H1 (cell line): ENCODE results near the gene DNAJC5G. TPM values are rescaled to one million over a fixed set of nuclear protein-coding genes. Genes with fewer than 3 reads are reported as not detected.

Experiments
- CTCF ChIA-PET: fragments of 300-600 bp; sonication (Branson Sonifier 250); formaldehyde crosslinking; loops from one replicate; lab custom pipeline; 2021; ENCODE audit not compliant: partially characterized antibody; lab: Charles Lee
- POLR2A ChIA-PET: fragments of 300-600 bp; sonication (Branson Sonifier 250); formaldehyde crosslinking; loops from one replicate; lab custom pipeline; 2021; ENCODE audit warnings: inconsistent platforms; ENCODE audit not compliant: partially characterized antibody; lab: Charles Lee
- DNase-seq, 2 experiments: peaks; one replicate each; pipeline versions ENCODE4 v3.0.0 to v3.0.0-alpha.2; 2010 to 2022; ENCODE audit warnings: low spot score in 2 of 2, low read depth in 1 of 2, mixed read lengths in 1 of 2
- FAIRE-seq: peaks from 2 replicates; lab custom pipeline; 2011; peaks lifted over from hg19 to GRCh38; lab: Jason Lieb, UNC
- H2AFZ ChIP-seq: 2 replicates; pipeline ENCODE4 v1.8.1; 2012; ENCODE audit warnings: low read length, inconsistent platforms
- H2AK5ac ChIP-seq: 2 replicates; pipeline ENCODE4 v1.6.1; 2013; ENCODE audit warnings: low read depth, low read length
- H2BK120ac ChIP-seq: replicated peaks from 2 replicates; pipeline ENCODE3; 2013; ENCODE audit warnings: low read depth, low read length, inconsistent platforms
- H2BK12ac ChIP-seq: 2 replicates; pipeline ENCODE4 v1.6.1; 2013; ENCODE audit warnings: low read depth, low read length
- H2BK15ac ChIP-seq: 2 replicates; pipeline ENCODE4 v1.6.1; 2013; ENCODE audit warnings: low read length
- H2BK20ac ChIP-seq: 2 replicates; pipeline ENCODE4 v1.6.1; 2013; ENCODE audit warnings: low read length
- H2BK5ac ChIP-seq: 2 replicates; pipeline ENCODE4 v1.6.1; 2013; ENCODE audit warnings: low read depth, low read length
- H3K14ac ChIP-seq: 2 replicates; pipeline ENCODE4 v1.6.1; 2013; ENCODE audit warnings: inconsistent platforms; ENCODE audit not compliant: insufficient read length
- H3K18ac ChIP-seq: 2 replicates; pipeline ENCODE4 v1.6.1; 2013; ENCODE audit warnings: low read length; ENCODE audit errors: extremely low read depth
- H3K23ac ChIP-seq: 2 replicates; pipeline ENCODE4 v1.6.1; 2013; ENCODE audit warnings: inconsistent platforms; ENCODE audit not compliant: insufficient read length
- H3K23me2 ChIP-seq: 2 replicates; pipeline ENCODE4 v1.6.1; 2013; ENCODE audit warnings: low read depth, low read length
- H3K27ac ChIP-seq: 2 replicates; pipeline ENCODE4 v1.6.1; 2011; ENCODE audit warnings: low read depth, low read length, inconsistent platforms
- H3K27me3 ChIP-seq, 4 experiments: replicated peaks in 1 of 4; 1 replicate in 1 of 4; 2 replicates in 3 of 4; pipeline versions ENCODE4 v1.6.1 to v1.8.1; 2011 to 2013; ENCODE audit warnings: low read length in 3 of 4, mild to moderate bottlenecking in 3 of 4, inconsistent platforms in 2 of 4, mixed read lengths in 2 of 4, moderate library complexity in 1 of 4; ENCODE audit not compliant: control insufficient read depth in 3 of 4, insufficient read depth in 3 of 4; ENCODE audit errors: extremely low read depth in 1 of 4
- H3K36me3 ChIP-seq, 4 experiments: 2 replicates each; pipeline versions ENCODE4 v1.6.1 to v1.8.1; 2011 to 2013; ENCODE audit warnings: mild to moderate bottlenecking in 4 of 4, low read length in 3 of 4, moderate library complexity in 2 of 4, control low read depth in 1 of 4, inconsistent platforms in 1 of 4; ENCODE audit not compliant: insufficient read depth in 4 of 4, control insufficient read depth in 2 of 4
- H3K4ac ChIP-seq: replicated peaks from 2 replicates; pipeline ENCODE3; 2013; ENCODE audit warnings: low read length, low read depth, mixed read lengths, inconsistent platforms; ENCODE audit not compliant: insufficient read length
- H3K4me1 ChIP-seq, 4 experiments: replicated peaks in 1 of 4; 1 replicate in 1 of 4; 2 replicates in 3 of 4; pipeline versions ENCODE4 v1.6.1 to v1.8.1; 2011 to 2013; ENCODE audit warnings: low read length in 3 of 4, inconsistent platforms in 2 of 4, mixed read lengths in 1 of 4; ENCODE audit not compliant: insufficient read depth in 4 of 4, control insufficient read depth in 3 of 4
- H3K4me2 ChIP-seq, 2 experiments: 2 replicates each; pipeline versions ENCODE4 v1.6.1 to v1.8.1; 2011 to 2013; ENCODE audit warnings: low read depth in 2 of 2, low read length in 2 of 2, control low read depth in 1 of 2, inconsistent platforms in 1 of 2, mild to moderate bottlenecking in 1 of 2; ENCODE audit not compliant: insufficient read depth in 1 of 2
- H3K4me3 ChIP-seq, 4 experiments: fragments of 200-600, 300-600 bp in 1 of 4; sonication (generic), shearing (Covaris generic), sonication (Bioruptor Twin) in 1 of 4; 2 replicates each; pipeline versions ENCODE4 v1.5.1 to v1.8.1; 2011 to 2016; ENCODE audit warnings: low read length in 4 of 4, low read depth in 3 of 4, control low read depth in 2 of 4, inconsistent platforms in 2 of 4, mild to moderate bottlenecking in 2 of 4, mixed read lengths in 1 of 4, moderate library complexity in 1 of 4; ENCODE audit not compliant: insufficient read depth in 2 of 4; ENCODE audit errors: extremely low read depth in 1 of 4
- H3K56ac ChIP-seq: replicated peaks from 2 replicates; pipeline ENCODE3; 2013; ENCODE audit warnings: low read depth, mild to moderate bottlenecking, mixed read lengths, low read length, inconsistent platforms; ENCODE audit not compliant: insufficient read length
- H3K79me1 ChIP-seq: 2 replicates; pipeline ENCODE4 v1.6.1; 2013; ENCODE audit warnings: low read depth, low read length, control low read depth
- H3K79me2 ChIP-seq, 2 experiments: 2 replicates each; pipeline versions ENCODE4 v1.6.1 to v1.8.1; 2012 to 2013; ENCODE audit warnings: low read length in 2 of 2, mild to moderate bottlenecking in 2 of 2, inconsistent platforms in 1 of 2; ENCODE audit not compliant: insufficient read depth in 2 of 2, control insufficient read depth in 1 of 2
- H3K9ac ChIP-seq, 4 experiments: replicated peaks in 1 of 4; 1 replicate in 1 of 4; 2 replicates in 3 of 4; pipeline versions ENCODE4 v1.6.1 to v1.8.1; 2011 to 2013; ENCODE audit warnings: low read depth in 3 of 4, low read length in 3 of 4, control low read depth in 2 of 4, mild to moderate bottlenecking in 2 of 4, moderate library complexity in 2 of 4, inconsistent platforms in 1 of 4; ENCODE audit errors: extremely low read depth in 1 of 4
- H3K9me3 ChIP-seq, 2 experiments: 2 replicates each; pipeline versions ENCODE4 v1.6.1 to v1.8.1; 2012 to 2013; ENCODE audit warnings: mild to moderate bottlenecking in 2 of 2, moderate library complexity in 2 of 2, control low read depth in 1 of 2, inconsistent platforms in 1 of 2, low read depth in 1 of 2, low read length in 1 of 2, mixed read lengths in 1 of 2; ENCODE audit not compliant: insufficient read depth in 2 of 2
- H4K20me1 ChIP-seq, 2 experiments: replicated peaks in 1 of 2; 2 replicates each; pipeline versions ENCODE3 to v1.8.1; 2011 to 2013; ENCODE audit warnings: inconsistent platforms in 2 of 2, low read length in 2 of 2, mild to moderate bottlenecking in 1 of 2; ENCODE audit not compliant: insufficient read depth in 2 of 2, control insufficient read depth in 1 of 2
- H4K5ac ChIP-seq: 2 replicates; pipeline ENCODE4 v1.6.1; 2013; ENCODE audit warnings: low read length, low read depth, mixed read lengths, inconsistent platforms; ENCODE audit not compliant: insufficient read length
- H4K8ac ChIP-seq: 2 replicates; pipeline ENCODE4 v1.8.0; 2013; ENCODE audit warnings: mild to moderate bottlenecking, moderate library complexity, low read length, inconsistent platforms; ENCODE audit not compliant: insufficient read depth; ENCODE audit errors: extremely low read depth
- H4K91ac ChIP-seq: replicated peaks from 2 replicates; pipeline ENCODE3; 2013; ENCODE audit warnings: low read length, mixed read lengths, inconsistent platforms; ENCODE audit not compliant: insufficient read length
- CHD1 ChIP-seq: IDR thresholded peaks from 2 replicates; pipeline ENCODE4 v1.6.1; 2012; ENCODE audit warnings: low read depth, low read length, improper control_type of control experiment
- EGR1 ChIP-seq: IDR thresholded peaks from 2 replicates; pipeline ENCODE4 v1.6.1; 2011; ENCODE audit warnings: low read depth, low read length, borderline replicate concordance
- MAFK ChIP-seq: IDR thresholded peaks from 2 replicates; pipeline ENCODE4 v1.6.1; 2012; ENCODE audit warnings: low read depth, mild to moderate bottlenecking, improper control_type of control experiment, low read length
- NRF1 ChIP-seq: IDR thresholded peaks from 2 replicates; pipeline ENCODE4 v1.6.1; 2011; ENCODE audit warnings: mild to moderate bottlenecking, low read depth, low read length, improper control_type of control experiment
- RBBP5 ChIP-seq: IDR thresholded peaks from 2 replicates; pipeline ENCODE4 v1.7.1; 2012; ENCODE audit warnings: low read depth, mild to moderate bottlenecking, inconsistent platforms, low read length, moderate library complexity, borderline replicate concordance
- RFX5 ChIP-seq: IDR thresholded peaks from 2 replicates; pipeline ENCODE4 v1.6.1; 2011; ENCODE audit warnings: low read depth, low read length, improper control_type of control experiment, borderline replicate concordance
- TEAD4 ChIP-seq: IDR thresholded peaks from 2 replicates; pipeline ENCODE4 v1.6.1; 2012; ENCODE audit warnings: low read depth, low read length, inconsistent platforms, mixed read lengths
- WGBS, 2 experiments: shearing (Covaris generic) in 1 of 2; methylation state at CpG; one replicate each; pipeline versions ENCODE4 v1.1.6 to v1.1.7; 2013 to 2015; ENCODE audit warnings: low lambda C conversion rate in 2 of 2, mixed read lengths in 2 of 2, inconsistent platforms in 1 of 2, low coverage in 1 of 2, missing lambda C conversion rate in 1 of 2; ENCODE audit not compliant: insufficient replicate concordance in 2 of 2, insufficient coverage in 1 of 2, insufficient read length in 1 of 2; ENCODE audit errors: extremely low coverage in 1 of 2, missing lambda C conversion rate in 1 of 2; 5-methylcytosine and 5-hydroxymethylcytosine counted together
- polyA plus RNA-seq, 7 experiments: library from polyadenylated mRNA; depleted of rRNA in 3 of 7; stranded (reverse) in 5 of 7; unstranded in 2 of 7; fragments of >200 nt in 5 of 7; fragments of 200-250 nt in 2 of 7; gene quantifications; 1 replicate in 5 of 7; 2 replicates in 1 of 7; 4 replicates in 1 of 7; pipeline versions ENCODE4 v1.2.1 to v1.2.3, GENCODE V29; 2011 to 2013; ENCODE audit warnings: missing spikeins in 2 of 7, mixed read lengths in 2 of 7
- total RNA-seq: library from RNA; stranded (reverse); fragmentation: NEBNext Ultra II Directional; extraction: Animal tissue kit (Norgen Biotek cat#: 25700); gene quantifications from 2 replicates; pipeline ENCODE4 v1.2.1, GENCODE V29; 2021
- TF ChIP-seq, protein P1 (sequence below): IDR thresholded peaks from 2 replicates; pipeline ENCODE4 v1.6.1; 2012; ENCODE audit warnings: low read length, inconsistent platforms

The DNAJC5G gene
- total and polyA plus RNA-seq, 2 of the 8 experiments (the other 6 are each of a cell fraction or from before 2014, with no cell fraction given) = 0.83 to 1.4 TPM

DNA sequence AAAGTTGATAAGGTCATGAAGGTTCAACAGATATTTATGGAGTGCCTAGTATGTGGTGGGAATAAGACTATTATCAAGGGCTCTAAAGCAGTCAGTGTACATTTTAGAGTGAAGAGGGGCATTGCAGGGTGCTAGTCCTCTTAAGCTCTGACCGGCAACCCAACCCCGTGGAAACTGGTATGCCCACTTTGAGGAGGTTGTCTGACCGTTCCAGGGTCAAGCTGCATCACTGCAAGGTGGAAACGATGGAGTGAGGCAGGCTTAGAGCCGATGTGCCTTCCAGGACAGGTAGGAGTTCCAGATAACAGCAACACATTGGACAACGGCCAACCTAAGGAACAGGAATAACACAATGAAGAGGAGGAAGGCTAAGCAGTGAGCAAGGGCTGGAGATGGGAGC, 34.4 kb downstream of the DNAJC5G start:
- Histone ChIP-seq H4K20me1 (peaks cover 4 to 11% of the 10 kb centered on the region in 2 experiments), H3K14ac (no peak overlapping the region), H3K79me2 (no peaks in the 10 kb centered on the region), H3K36me3 (peaks cover 0 to 4% (median 0%) of the 10 kb centered on the region in 4 experiments; a peak in 1 of 8 replicates), H3K4me2 (no peak overlapping the region), H4K8ac (no peak overlapping the region), H3K23ac (no peak overlapping the region), H3K23me2 (peaks cover 10% of the 10 kb centered on the region; the same call in 1 of the 2 replicates), H2BK20ac (no peak overlapping the region), H4K5ac (no peak overlapping the region), H2BK5ac (no peak overlapping the region), H2BK15ac (no peak overlapping the region), H3K9me3 (no peaks in the 10 kb centered on the region; a peak in 1 of 4 replicates), H3K4me3 (no peak overlapping the region), H3K27me3 (peaks cover 29 to 41% (median 39%) of the 10 kb centered on the region in 4 experiments), H3K56ac (no peak overlapping the region), H3K18ac (no peak overlapping the region), H2AK5ac (no peak overlapping the region), H3K27ac (no peak overlapping the region), H4K91ac (no peak overlapping the region), H2BK120ac (no peak overlapping the region), H3K9ac (no peak overlapping the region), H2BK12ac (no peak overlapping the region), H3K4ac (no peak overlapping the region), H2AFZ (no peak overlapping the region), H3K4me1 (peaks cover 0 to 26% (median 14%) of the 10 kb centered on the region in 4 experiments; a peak in 5 of 7 replicates), H3K79me1 (no peaks in the 10 kb centered on the region)
- WGBS, 2 experiments = 93% methylated on average over 6 of the region's 6 CpGs; no CpG with 5 or more reads in 1 of the 2 experiments
- ChIA-PET POLR2A (interaction anchor here (5.1 to 8.8 kb wide), 2 partner anchors 12 to 60 kb away, joined by 46 to 105 read pairs; partner anchors contain the start of gene MPV17), CTCF (interaction anchor here (0.6 to 11.3 kb wide), 5 partner anchors 7 to 58 kb away, joined by 3 to 128 read pairs (median 9); partner anchors contain the start of gene MPV17)
- TF ChIP-seq CHD1 (no peak), TEAD4 (no peak), RFX5 (no peak), MAFK (no peak), EGR1 (no peak), NRF1 (no peak), RBBP5 (no peak)
- TF ChIP-seq, protein P1, sequence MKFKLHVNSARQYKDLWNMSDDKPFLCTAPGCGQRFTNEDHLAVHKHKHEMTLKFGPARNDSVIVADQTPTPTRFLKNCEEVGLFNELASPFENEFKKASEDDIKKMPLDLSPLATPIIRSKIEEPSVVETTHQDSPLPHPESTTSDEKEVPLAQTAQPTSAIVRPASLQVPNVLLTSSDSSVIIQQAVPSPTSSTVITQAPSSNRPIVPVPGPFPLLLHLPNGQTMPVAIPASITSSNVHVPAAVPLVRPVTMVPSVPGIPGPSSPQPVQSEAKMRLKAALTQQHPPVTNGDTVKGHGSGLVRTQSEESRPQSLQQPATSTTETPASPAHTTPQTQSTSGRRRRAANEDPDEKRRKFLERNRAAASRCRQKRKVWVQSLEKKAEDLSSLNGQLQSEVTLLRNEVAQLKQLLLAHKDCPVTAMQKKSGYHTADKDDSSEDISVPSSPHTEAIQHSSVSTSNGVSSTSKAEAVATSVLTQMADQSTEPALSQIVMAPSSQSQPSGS = no peak
- no peak for DNase-seq
- no peak for FAIRE-seq
